B cell (primary cell): ENCODE data around the gene PWWP2B. TPM values are rescaled to one million over a fixed set of nuclear protein-coding genes. Genes with fewer than 3 reads are reported as not detected.

ENCODE experiments used
- ATAC-seq: fragments of 200-7000 bp; cut with Tn5 transposase; one replicate; pipeline ENCODE4 v1.10.0; 2021; ENCODE audit warnings: low read depth, mild to moderate bottlenecking, moderate number of reproducible peaks, moderate library complexity
- CTCF ChIA-PET: fragments of 350-600 bp; sonication (Branson Sonifier 250); formaldehyde crosslinking; loops from one replicate; lab custom pipeline; 2021; ENCODE audit warnings: antibody characterized with exemption, inconsistent platforms; lab: Charles Lee
- POLR2A ChIA-PET: fragments of 350-600 bp; sonication (Branson Sonifier 250); formaldehyde crosslinking; loops from one replicate; lab custom pipeline; 2021; ENCODE audit warnings: antibody characterized with exemption; lab: Charles Lee
- DNase-seq: peaks from one replicate; pipeline ENCODE4 v3.0.0; 2013
- H2AFZ ChIP-seq: 2 replicates; pipeline ENCODE4 v1.6.1; 2012; ENCODE audit warnings: mild to moderate bottlenecking, low read depth, low read length; ENCODE audit not compliant: insufficient read depth, poor library complexity, severe bottlenecking
- H3K27ac ChIP-seq, 2 donors: 1 replicate in 1 of 2; 2 replicates in 1 of 2; pipeline ENCODE4 v1.5.1; 2012 to 2013; ENCODE audit warnings: low read length in 2 of 2, mild to moderate bottlenecking in 2 of 2, moderate library complexity in 1 of 2
- H3K27me3 ChIP-seq, 4 experiments: fragments of 200-600 bp in 1 of 4; sonication (generic) in 1 of 4; replicated peaks in 1 of 4; 1 replicate in 2 of 4; 2 replicates in 2 of 4; pipeline versions ENCODE4 v1.6.1 to v1.7.0; 2013 to 2016; ENCODE audit warnings: low read length in 3 of 4, mild to moderate bottlenecking in 2 of 4, mixed read lengths in 1 of 4, moderate library complexity in 1 of 4; ENCODE audit not compliant: insufficient read depth in 4 of 4, control insufficient read depth in 3 of 4; ENCODE audit errors: control extremely low read depth in 1 of 4
- H3K36me3 ChIP-seq, 2 experiments: replicated peaks in 1 of 2; 1 replicate in 1 of 2; 2 replicates in 1 of 2; pipeline versions ENCODE4 v1.6.1 to v1.7.1; 2013; ENCODE audit warnings: low read length in 1 of 2; ENCODE audit not compliant: insufficient read depth in 2 of 2, control insufficient read depth in 1 of 2; ENCODE audit errors: control extremely low read depth in 1 of 2, extremely low read depth in 1 of 2
- H3K4me1 ChIP-seq, 2 donors: fragments of 200-600 bp in 1 of 2; sonication (generic) in 1 of 2; 1 replicate in 1 of 2; 2 replicates in 1 of 2; pipeline versions ENCODE4 v1.5.1 to v1.6.1; 2013 to 2017; ENCODE audit warnings: low read length in 2 of 2; ENCODE audit not compliant: control insufficient read depth in 2 of 2, insufficient read depth in 2 of 2
- H3K4me2 ChIP-seq: replicated peaks from 2 replicates; pipeline ENCODE3; 2012; ENCODE audit warnings: mild to moderate bottlenecking, low read depth, low read length; ENCODE audit not compliant: poor library complexity, severe bottlenecking
- H3K4me3 ChIP-seq, 5 experiments: fragments of 200-600 bp in 1 of 5; sonication (generic) in 1 of 5; 1 replicate in 3 of 5; 2 replicates in 2 of 5; pipeline versions ENCODE4 v1.5.1 to v1.7.0; 2011 to 2016; ENCODE audit warnings: low read length in 4 of 5, mild to moderate bottlenecking in 4 of 5, low read depth in 2 of 5, control low read depth in 1 of 5, moderate library complexity in 1 of 5; ENCODE audit not compliant: insufficient read depth in 1 of 5; ENCODE audit errors: control extremely low read depth in 1 of 5, extremely low read depth in 1 of 5
- H3K79me2 ChIP-seq: fragments of 200-600 bp; sonication (generic); one replicate; pipeline ENCODE4 v1.6.0; 2016; ENCODE audit warnings: low read length; ENCODE audit not compliant: control insufficient read depth, insufficient read depth
- H3K9ac ChIP-seq: fragments of 200-600 bp; sonication (generic); 2 replicates; pipeline ENCODE4 v1.6.1; 2017; ENCODE audit warnings: mild to moderate bottlenecking, low read length, moderate library complexity
- H3K9me3 ChIP-seq, 3 donors: one replicate each; pipeline versions ENCODE4 v1.6.1 to v1.7.1; 2013; ENCODE audit warnings: low read length in 2 of 3; ENCODE audit not compliant: control insufficient read depth in 2 of 3, insufficient read depth in 1 of 3; ENCODE audit errors: control extremely low read depth in 1 of 3
- H4K20me1 ChIP-seq: 2 replicates; pipeline ENCODE4 v1.6.0; 2012; ENCODE audit warnings: mild to moderate bottlenecking, low read length; ENCODE audit not compliant: insufficient read depth, control insufficient read depth, poor library complexity, severe bottlenecking
- H3K27ac Mint-ChIP-seq: one replicate; pipeline ENCODE4 v1.8.0; 2021; ENCODE audit warnings: mixed read lengths
- H3K27me3 Mint-ChIP-seq: one replicate; pipeline ENCODE4 v1.8.0; 2021; ENCODE audit warnings: mixed read lengths
- H3K4me1 Mint-ChIP-seq: one replicate; pipeline ENCODE4 v1.8.0; 2021; ENCODE audit warnings: mixed read lengths
- H3K4me3 Mint-ChIP-seq: one replicate; pipeline ENCODE4 v1.8.0; 2021; ENCODE audit warnings: mixed read lengths
- H3K9me3 Mint-ChIP-seq: one replicate; pipeline ENCODE4 v1.8.0; 2022; ENCODE audit warnings: mixed read lengths; ENCODE audit not compliant: insufficient read depth
- EZH2 ChIP-seq: IDR thresholded peaks from 2 replicates; pipeline ENCODE4 v1.6.1; 2012; ENCODE audit warnings: borderline replicate concordance, low read depth, mild to moderate bottlenecking, moderate library complexity, low read length; ENCODE audit not compliant: insufficient read depth, poor library complexity, severe bottlenecking
- WGBS: methylation state at CpG from one replicate; pipeline ENCODE4 v1.1.5; 2013; ENCODE audit warnings: missing lambda C conversion rate; ENCODE audit not compliant: insufficient coverage; 5-methylcytosine and 5-hydroxymethylcytosine counted together
- intact Hi-C: fragments of 100-400 bp; cut with micrococcal nuclease; formaldehyde crosslinking; loops from one replicate; pipeline ENCODE4 v1.10.0; 2022
- polyA plus RNA-seq: library from polyadenylated mRNA; depleted of rRNA; stranded (reverse); fragments of >200 nt; gene quantifications from 2 replicates; pipeline ENCODE4 v1.2.3, GENCODE V29; 2012
- total RNA-seq, 2 donors: library from RNA; stranded (reverse); fragments of 120-200 nt in 1 of 2; gene quantifications; 1 replicate in 1 of 2; 2 replicates in 1 of 2; pipeline versions ENCODE4 v1.2.3 to v1.2.4, GENCODE V29; 2013 to 2022
- TF ChIP-seq, protein P1 (sequence below): fragments of 200-600 bp; IDR thresholded peaks from one replicate; pipeline ENCODE4 v1.8.0; 2022; ENCODE audit warnings: antibody characterized with exemption, mild to moderate bottlenecking

PWWP2B gene
- total and polyA plus RNA-seq, 2 donors (not counting 1 experiment from before 2014, with no cell fraction given), result 13.6 to 34.4 TPM

DNA sequence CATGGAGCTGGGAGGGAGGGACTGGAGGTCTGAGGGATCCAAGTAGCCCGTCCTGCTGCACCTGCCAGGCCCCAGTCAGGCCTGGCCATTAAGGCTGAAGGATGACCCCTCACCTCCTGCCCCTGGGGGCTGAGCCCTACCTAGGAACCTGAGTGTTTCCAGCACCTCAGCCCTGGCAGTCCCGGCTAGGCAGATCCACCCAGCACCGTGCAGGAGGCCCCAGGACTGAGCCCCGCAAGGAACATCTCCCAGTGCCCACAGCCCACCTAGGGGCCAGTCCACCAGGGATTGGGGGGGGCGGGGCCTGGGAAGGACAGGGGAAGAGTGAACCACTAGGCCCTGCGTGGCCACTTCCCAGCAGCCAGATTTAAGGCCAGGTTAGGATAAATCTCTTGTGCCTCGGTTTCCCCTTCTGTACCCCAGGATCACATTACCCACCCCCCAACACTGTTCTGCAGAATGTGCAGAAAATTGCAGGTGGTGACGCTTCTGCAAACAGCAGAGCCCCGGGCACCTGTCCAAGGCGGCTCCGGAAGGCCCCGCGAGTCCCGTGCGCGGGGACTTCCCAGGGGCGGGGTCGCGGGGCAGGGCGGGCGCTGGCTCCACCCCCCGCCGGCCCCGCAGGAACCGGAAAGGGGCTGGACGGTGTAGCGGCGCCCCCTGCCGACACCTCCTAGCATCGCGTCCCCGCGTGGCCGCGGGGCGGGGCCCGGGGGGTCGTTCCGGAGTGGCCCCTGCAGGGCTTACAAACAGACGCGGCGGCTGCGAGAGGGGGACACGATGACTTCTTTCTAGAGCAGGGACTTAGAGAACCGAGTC lies 55.9 kb downstream of the PWWP2B start:
- Mint-ChIP-seq H3K27ac (peak overlapping the region; percentile 86), H3K27me3 (no peaks in the 10 kb centered on the region), H3K9me3 (no peaks in the 10 kb centered on the region), H3K4me3 (peak overlapping the region; percentile 64), H3K4me1 (peaks cover 30% of the 10 kb centered on the region)
- Histone ChIP-seq H3K36me3 (no peaks in the 10 kb centered on the region), H4K20me1 (no peaks in the 10 kb centered on the region), H3K27me3 (no peaks in the 10 kb centered on the region), H2AFZ (peak overlapping the region; percentile 45), H3K27ac (peak overlapping the region; percentile 83 to 84), H3K4me2 (peak overlapping the region; percentile 83), H3K9me3 (no peaks in the 10 kb centered on the region), H3K4me1 (peaks cover 22 to 35% of the 10 kb centered on the region in 2 donors), H3K79me2 (no peaks in the 10 kb centered on the region), H3K4me3 (peak overlapping the region in 2 of 5 experiments; percentile 21 to 45), H3K9ac (peak overlapping the region; percentile 35)
- 7% methylated on average over 45 of the region's 45 CpGs for WGBS
- ATAC-seq (peak; percentile 92), DNase-seq (peak; percentile 95)
- ChIA-PET CTCF (interaction anchor here (0.6 to 1.3 kb wide), 12 partner anchors 31 to 310 kb away, joined by 3 to 8 read pairs (median 3); no protein-coding TSS in a partner anchor), POLR2A (interaction anchor here (0.8 to 1.0 kb wide), 3 partner anchors 9 to 64 kb away, joined by 3 read pairs; partner anchors contain the start of gene PWWP2B)
- intact Hi-C loops, result loop anchor here (1.0 to 10.0 kb wide), 8 partner anchors 56 to 568 kb away; partner anchors contain the start of genes INPP5A, LRRC27 and PWWP2B
- TF ChIP-seq, protein P1, sequence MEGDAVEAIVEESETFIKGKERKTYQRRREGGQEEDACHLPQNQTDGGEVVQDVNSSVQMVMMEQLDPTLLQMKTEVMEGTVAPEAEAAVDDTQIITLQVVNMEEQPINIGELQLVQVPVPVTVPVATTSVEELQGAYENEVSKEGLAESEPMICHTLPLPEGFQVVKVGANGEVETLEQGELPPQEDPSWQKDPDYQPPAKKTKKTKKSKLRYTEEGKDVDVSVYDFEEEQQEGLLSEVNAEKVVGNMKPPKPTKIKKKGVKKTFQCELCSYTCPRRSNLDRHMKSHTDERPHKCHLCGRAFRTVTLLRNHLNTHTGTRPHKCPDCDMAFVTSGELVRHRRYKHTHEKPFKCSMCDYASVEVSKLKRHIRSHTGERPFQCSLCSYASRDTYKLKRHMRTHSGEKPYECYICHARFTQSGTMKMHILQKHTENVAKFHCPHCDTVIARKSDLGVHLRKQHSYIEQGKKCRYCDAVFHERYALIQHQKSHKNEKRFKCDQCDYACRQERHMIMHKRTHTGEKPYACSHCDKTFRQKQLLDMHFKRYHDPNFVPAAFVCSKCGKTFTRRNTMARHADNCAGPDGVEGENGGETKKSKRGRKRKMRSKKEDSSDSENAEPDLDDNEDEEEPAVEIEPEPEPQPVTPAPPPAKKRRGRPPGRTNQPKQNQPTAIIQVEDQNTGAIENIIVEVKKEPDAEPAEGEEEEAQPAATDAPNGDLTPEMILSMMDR, result peak; percentile 91
- no peak for TF ChIP-seq EZH2

- H3K27me3 Mint-ChIP-seq, result no peaks in the 10 kb centered on the region
- peaks cover 26% of the 10 kb centered on the region for H3K4me1 Mint-ChIP-seq
- H3K4me3 Mint-ChIP-seq, result no peak overlapping the region
- no peak for ATAC-seq
- Histone ChIP-seq H3K9ac (peak overlapping the region; percentile 21), H3K4me2 (peak overlapping the region; percentile 83), H3K4me3 (peak overlapping the region in 2 of 5 experiments; percentile 16 to 21), H3K27me3 (no peaks in the 10 kb centered on the region), H3K27ac (peak overlapping the region in 1 of 2 donors; percentile 18), H3K4me1 (peaks cover 17 to 29% of the 10 kb centered on the region in 2 donors), H4K20me1 (no peaks in the 10 kb centered on the region), H3K9me3 (no peaks in the 10 kb centered on the region), H2AFZ (peak overlapping the region; percentile 43), H3K36me3 (no peaks in the 10 kb centered on the region), H3K79me2 (no peaks in the 10 kb centered on the region)
- TF ChIP-seq EZH2, result no peak
- TF ChIP-seq, protein P1, result peak; percentile 44
- DNase-seq, result no peak
- WGBS, result 78% methylated on average over 15 of the region's 15 CpGs
- no peaks in the 10 kb centered on the region for H3K9me3 Mint-ChIP-seq
- CTCF ChIA-PET, result interaction anchor here (0.9 to 2.8 kb wide), 4 partner anchors 32 to 311 kb away, joined by 4 to 15 read pairs (median 6); no protein-coding TSS in a partner anchor
- intact Hi-C loops, result loop anchor here (1.0 to 10.0 kb wide), 8 partner anchors 56 to 569 kb away; partner anchors contain the start of genes INPP5A, LRRC27 and PWWP2B
- POLR2A ChIA-PET, result no interaction called here
- H3K27ac Mint-ChIP-seq, result peak overlapping the region; percentile 53
Observed at GRCh38 chr10:132453470-132453861, 56.5 kb downstream of the PWWP2B start.
